Measurements from ENCODE around the gene SNTG2. TPM values are rescaled to one million over a fixed set of nuclear protein-coding genes. Genes with fewer than 3 reads are reported as not detected.
"Not testable (repeated sequence)": the region's sequence is repeated elsewhere in the genome, so short reads cannot be mapped to it uniquely, and the experiment has no call there.

Gene SNTG2
- total RNA-seq, 2 experiments from 2014 or later: not detected

GRCh38 chr2:1091895-1092585 lies 141.4 kb downstream of the SNTG2 start:
- ChIA-PET CTCF (ENCODE audit: unreplicated experiment) (no interaction called here), POLR2A (no interaction called here)
- H3K4me1 ChIP-seq (ENCODE audit: insufficient read depth, low read length, poor library complexity, severe bottlenecking): no peaks in the 10 kb centered on the region
- H3K4me3 ChIP-seq (ENCODE audit: low read depth, low read length, poor library complexity, severe bottlenecking): no peak overlapping the region
- H3K9me2 ChIP-seq (ENCODE audit: insufficient read depth, low read length): no peaks in the 10 kb centered on the region
- H3K36me3 ChIP-seq (ENCODE audit: insufficient read depth, low read length): no peaks in the 10 kb centered on the region
- no peaks in the 10 kb centered on the region for H3K79me2 ChIP-seq (ENCODE audit: insufficient read depth, low read depth, low read length)
- no TSS peak for BruUV-seq (replicated peaks)
- H2AFZ ChIP-seq (ENCODE audit: low read length): no peak overlapping the region
- DNase-seq (ENCODE audit: low spot score): no peak
- intact Hi-C loops (cut with micrococcal nuclease; ENCODE audit: unreplicated experiment): no loop called here
- H3K9me3 ChIP-seq (ENCODE audit: low read length): no peaks in the 10 kb centered on the region
- no peaks in the 10 kb centered on the region for H4K20me1 ChIP-seq (ENCODE audit: insufficient read depth, low read length)
- no peak overlapping the region for H3K27ac ChIP-seq (ENCODE audit: low read depth, low read length, poor library complexity, severe bottlenecking)
- no peak overlapping the region for H3K4me2 ChIP-seq (ENCODE audit: low read length)
- no peak for TF ChIP-seq EZH2phosphoT487 (IDR thresholded peaks at IDR 0.05; ENCODE audit: borderline replicate concordance, low read depth, low read length)
- no peak for TF ChIP-seq CTCF (conservative IDR thresholded peaks at IDR 0.05; ENCODE audit: low read length)

GRCh38 chr2:1093668-1094067 lies 143.0 kb downstream of the SNTG2 start:
- H3K79me2 ChIP-seq (ENCODE audit: insufficient read depth, low read depth, low read length); H3K9me3 ChIP-seq (ENCODE audit: low read length); H3K4me2 ChIP-seq (ENCODE audit: low read length); H3K36me3 ChIP-seq (ENCODE audit: insufficient read depth, low read length); H4K20me1 ChIP-seq (ENCODE audit: insufficient read depth, low read length); H3K4me1 ChIP-seq (ENCODE audit: insufficient read depth, low read length, poor library complexity, severe bottlenecking); H3K4me3 ChIP-seq (ENCODE audit: low read depth, low read length, poor library complexity, severe bottlenecking); BruUV-seq (replicated peaks); DNase-seq (ENCODE audit: low spot score); H3K9me2 ChIP-seq (ENCODE audit: insufficient read depth, low read length); intact Hi-C loops (cut with micrococcal nuclease; ENCODE audit: unreplicated experiment); H3K27ac ChIP-seq (ENCODE audit: low read depth, low read length, poor library complexity, severe bottlenecking); POLR2A ChIA-PET; H2AFZ ChIP-seq (ENCODE audit: low read length); CTCF ChIA-PET (ENCODE audit: unreplicated experiment): not testable (repeated sequence)

GRCh38 chr2:1097101-1097500 lies 146.5 kb downstream of the SNTG2 start:
- no peak for DNase-seq (ENCODE audit: low spot score)
- Histone ChIP-seq H3K27ac (ENCODE audit: low read depth, low read length, poor library complexity, severe bottlenecking) (no peak overlapping the region), H3K9me3 (ENCODE audit: low read length) (no peaks in the 10 kb centered on the region), H3K79me2 (ENCODE audit: insufficient read depth, low read depth, low read length) (no peaks in the 10 kb centered on the region), H3K4me2 (ENCODE audit: low read length) (no peak overlapping the region), H2AFZ (ENCODE audit: low read length) (no peak overlapping the region), H3K9me2 (ENCODE audit: insufficient read depth, low read length) (no peaks in the 10 kb centered on the region), H3K4me1 (ENCODE audit: insufficient read depth, low read length, poor library complexity, severe bottlenecking) (no peaks in the 10 kb centered on the region), H3K4me3 (ENCODE audit: low read depth, low read length, poor library complexity, severe bottlenecking) (no peak overlapping the region), H4K20me1 (ENCODE audit: insufficient read depth, low read length) (no peaks in the 10 kb centered on the region), H3K36me3 (ENCODE audit: insufficient read depth, low read length) (no peaks in the 10 kb centered on the region)
- intact Hi-C loops (cut with micrococcal nuclease; ENCODE audit: unreplicated experiment): no loop called here
- TF ChIP-seq CTCF (conservative IDR thresholded peaks at IDR 0.05; ENCODE audit: low read length): no peak
- BruUV-seq (replicated peaks): no TSS peak
- POLR2A ChIA-PET: no interaction called here
- CTCF ChIA-PET (ENCODE audit: unreplicated experiment): no interaction called here
